Prostate gland (tissue), 2 donors: ENCODE measurements around the gene DPAGT1. TPM values are rescaled to one million over a fixed set of nuclear protein-coding genes. Genes with fewer than 3 reads are reported as not detected.
"Not testable (repeated sequence)": the region's sequence is repeated elsewhere in the genome, so short reads cannot be mapped to it uniquely, and the experiment has no call there.

ENCODE experiments used
- DNase-seq: peaks from one replicate; pipeline ENCODE4 v3.0.0-alpha.2; 2019; ENCODE audit warnings: low spot score
- H3K27ac ChIP-seq, 2 donors: fragments of 200-600 bp; sonication (generic); 2 replicates each; pipeline ENCODE4 v1.5.1; 2017 to 2019
- H3K27me3 ChIP-seq: fragments of 200-600 bp; sonication (generic); replicated peaks from 2 replicates; pipeline ENCODE4 v1.5.1; 2019; ENCODE audit not compliant: insufficient read depth
- H3K36me3 ChIP-seq, 2 donors: fragments of 200-600 bp; sonication (generic); 1 replicate in 1 of 2; 2 replicates in 1 of 2; pipeline versions ENCODE4 v1.5.1 to v1.8.1; 2017 to 2019
- H3K4me1 ChIP-seq: fragments of 200-600 bp; sonication (generic); replicated peaks from 2 replicates; pipeline ENCODE4 v1.5.1; 2019
- H3K4me3 ChIP-seq, 2 donors: fragments of 200-600 bp; sonication (generic); 2 replicates each; pipeline ENCODE4 v1.5.1; 2017 to 2019
- H3K9me3 ChIP-seq: fragments of 200-600 bp; sonication (generic); 2 replicates; pipeline ENCODE4 v1.5.1; 2017
- POLR2A ChIP-seq: fragments of 450-650 bp; IDR thresholded peaks from one replicate; pipeline ENCODE4 v1.6.1; 2016; ENCODE audit warnings: antibody characterized with exemption, mild to moderate bottlenecking
- POLR2AphosphoS5 ChIP-seq: sonication (generic); formaldehyde crosslinking; IDR thresholded peaks from one replicate; pipeline ENCODE4 v1.6.1; 2017; ENCODE audit warnings: antibody characterized with exemption
- WGBS: methylation state at CpG from one replicate; pipeline ENCODE4 v1.1.5; 2018; 5-methylcytosine and 5-hydroxymethylcytosine counted together
- intact Hi-C: fragments of 100-400 bp; cut with DNase I; formaldehyde crosslinking; loops from one replicate; pipeline ENCODE4 v1.14.2; 2022
- total RNA-seq, 2 donors: library from RNA; depleted of rRNA; stranded (reverse); fragments of >200 nt; gene quantifications; one replicate each; pipeline ENCODE4 v1.1.0, GENCODE V29; 2016
- TF ChIP-seq, protein P1 (sequence below), 4 experiments: fragments of 200-600 bp in 2 of 4; fragments of 450-650 bp in 2 of 4; sonication (generic) in 2 of 4; IDR thresholded peaks; 1 replicate in 3 of 4; 2 replicates in 1 of 4; pipeline ENCODE4 v1.5.1; 2016 to 2019; ENCODE audit warnings: antibody characterized with exemption in 4 of 4, mild to moderate bottlenecking in 2 of 4, moderate library complexity in 2 of 4

Gene DPAGT1
- total RNA-seq, 2 donors from 2014 or later, result 39.6 to 49.6 TPM

DNA sequence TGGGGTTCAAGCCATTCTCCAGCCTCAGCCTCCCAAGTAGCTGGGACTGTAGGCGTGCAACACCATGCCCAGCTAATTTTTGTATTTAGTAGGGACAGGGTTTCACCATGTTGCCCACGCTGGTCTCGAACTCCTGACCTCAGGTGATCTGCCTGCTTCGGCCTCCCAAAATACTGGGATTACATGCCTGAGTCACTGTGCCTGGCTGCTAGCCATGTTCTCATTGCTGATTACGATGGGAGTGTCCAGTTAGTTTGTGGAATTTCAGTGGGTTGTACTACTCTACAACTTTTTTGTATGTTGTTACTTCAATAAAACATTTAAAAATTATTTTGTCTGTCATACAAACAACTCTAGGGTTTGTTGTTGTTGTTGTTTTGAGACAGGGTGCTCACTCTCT lies 38.9 kb downstream of the DPAGT1 start:
- H3K9me3 ChIP-seq, result no peaks in the 10 kb centered on the region
- H3K27ac ChIP-seq, result no peak overlapping the region
- intact Hi-C loops, result no loop called here
- no peak for TF ChIP-seq POLR2AphosphoS5
- TF ChIP-seq, protein P1, sequence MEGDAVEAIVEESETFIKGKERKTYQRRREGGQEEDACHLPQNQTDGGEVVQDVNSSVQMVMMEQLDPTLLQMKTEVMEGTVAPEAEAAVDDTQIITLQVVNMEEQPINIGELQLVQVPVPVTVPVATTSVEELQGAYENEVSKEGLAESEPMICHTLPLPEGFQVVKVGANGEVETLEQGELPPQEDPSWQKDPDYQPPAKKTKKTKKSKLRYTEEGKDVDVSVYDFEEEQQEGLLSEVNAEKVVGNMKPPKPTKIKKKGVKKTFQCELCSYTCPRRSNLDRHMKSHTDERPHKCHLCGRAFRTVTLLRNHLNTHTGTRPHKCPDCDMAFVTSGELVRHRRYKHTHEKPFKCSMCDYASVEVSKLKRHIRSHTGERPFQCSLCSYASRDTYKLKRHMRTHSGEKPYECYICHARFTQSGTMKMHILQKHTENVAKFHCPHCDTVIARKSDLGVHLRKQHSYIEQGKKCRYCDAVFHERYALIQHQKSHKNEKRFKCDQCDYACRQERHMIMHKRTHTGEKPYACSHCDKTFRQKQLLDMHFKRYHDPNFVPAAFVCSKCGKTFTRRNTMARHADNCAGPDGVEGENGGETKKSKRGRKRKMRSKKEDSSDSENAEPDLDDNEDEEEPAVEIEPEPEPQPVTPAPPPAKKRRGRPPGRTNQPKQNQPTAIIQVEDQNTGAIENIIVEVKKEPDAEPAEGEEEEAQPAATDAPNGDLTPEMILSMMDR (IDR thresholded peaks at IDR 0.05), result no peak
- H3K4me1 ChIP-seq, result peaks cover 10% of the 10 kb centered on the region
- no peaks in the 10 kb centered on the region for H3K36me3 ChIP-seq
- no peaks in the 10 kb centered on the region for H3K27me3 ChIP-seq
- DNase-seq, result no peak
- H3K4me3 ChIP-seq, result no peak overlapping the region
- WGBS, result 75% methylated on average over 5 of the region's 5 CpGs

DNA sequence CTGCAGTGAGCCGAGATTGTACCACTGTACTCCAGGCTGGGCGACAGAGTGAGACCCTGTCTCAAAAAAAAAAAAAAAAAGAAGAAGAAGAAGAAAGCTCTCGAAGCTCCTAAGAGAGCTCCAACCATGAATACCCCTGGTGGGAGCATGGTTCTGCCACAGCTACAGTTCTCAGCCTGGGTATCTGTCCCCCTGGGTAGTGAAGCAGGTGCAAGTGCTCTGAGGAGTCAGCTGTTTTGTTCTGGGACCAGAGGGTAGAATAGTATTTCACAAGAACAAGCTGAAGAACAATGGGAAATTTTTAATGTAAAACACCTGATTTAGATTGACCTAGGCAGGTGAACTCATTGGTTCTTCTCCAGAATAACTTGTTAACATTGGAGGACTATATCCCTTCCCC lies 40.4 kb downstream of the DPAGT1 start:
- H3K9me3 ChIP-seq, result no peaks in the 10 kb centered on the region
- no peak overlapping the region for H3K27ac ChIP-seq
- no peak overlapping the region for H3K4me3 ChIP-seq
- intact Hi-C loops, result no loop called here
- H3K27me3 ChIP-seq, result no peaks in the 10 kb centered on the region
- peaks cover 5% of the 10 kb centered on the region for H3K4me1 ChIP-seq
- WGBS, result 95% methylated on average over 3 of the region's 3 CpGs
- no peak for TF ChIP-seq POLR2AphosphoS5
- TF ChIP-seq, protein P1 (IDR thresholded peaks at IDR 0.05), result no peak
- TF ChIP-seq POLR2A, result no peak
- H3K36me3 ChIP-seq, result no peaks in the 10 kb centered on the region
- no peak for DNase-seq

DNA sequence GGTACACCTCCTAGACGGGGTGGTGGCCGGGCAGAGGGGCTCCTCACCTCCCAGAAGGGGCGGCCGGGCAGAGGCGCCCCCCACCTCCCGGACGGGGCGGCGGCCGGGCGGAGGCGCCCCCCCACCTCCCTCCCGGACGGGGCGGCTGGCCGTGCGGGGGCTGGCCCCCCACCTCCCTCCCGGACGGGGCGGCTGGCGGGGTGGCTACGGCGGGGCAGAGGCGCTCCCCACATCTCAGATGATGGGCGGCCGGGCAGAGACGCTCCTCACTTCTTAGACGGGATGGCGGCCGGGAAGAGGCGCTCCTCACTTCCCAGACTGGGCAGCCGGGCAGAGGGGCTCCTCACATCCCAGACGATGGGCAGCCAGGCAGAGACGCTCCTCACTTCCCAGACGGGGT lies 42.5 kb downstream of the DPAGT1 start:
- DNase-seq, H3K27ac ChIP-seq, intact Hi-C loops, H3K9me3 ChIP-seq, H3K27me3 ChIP-seq, H3K4me1 ChIP-seq, H3K36me3 ChIP-seq, H3K4me3 ChIP-seq: not testable (repeated sequence)
- 91% methylated on average over 15 of the region's 35 CpGs for WGBS

DNA sequence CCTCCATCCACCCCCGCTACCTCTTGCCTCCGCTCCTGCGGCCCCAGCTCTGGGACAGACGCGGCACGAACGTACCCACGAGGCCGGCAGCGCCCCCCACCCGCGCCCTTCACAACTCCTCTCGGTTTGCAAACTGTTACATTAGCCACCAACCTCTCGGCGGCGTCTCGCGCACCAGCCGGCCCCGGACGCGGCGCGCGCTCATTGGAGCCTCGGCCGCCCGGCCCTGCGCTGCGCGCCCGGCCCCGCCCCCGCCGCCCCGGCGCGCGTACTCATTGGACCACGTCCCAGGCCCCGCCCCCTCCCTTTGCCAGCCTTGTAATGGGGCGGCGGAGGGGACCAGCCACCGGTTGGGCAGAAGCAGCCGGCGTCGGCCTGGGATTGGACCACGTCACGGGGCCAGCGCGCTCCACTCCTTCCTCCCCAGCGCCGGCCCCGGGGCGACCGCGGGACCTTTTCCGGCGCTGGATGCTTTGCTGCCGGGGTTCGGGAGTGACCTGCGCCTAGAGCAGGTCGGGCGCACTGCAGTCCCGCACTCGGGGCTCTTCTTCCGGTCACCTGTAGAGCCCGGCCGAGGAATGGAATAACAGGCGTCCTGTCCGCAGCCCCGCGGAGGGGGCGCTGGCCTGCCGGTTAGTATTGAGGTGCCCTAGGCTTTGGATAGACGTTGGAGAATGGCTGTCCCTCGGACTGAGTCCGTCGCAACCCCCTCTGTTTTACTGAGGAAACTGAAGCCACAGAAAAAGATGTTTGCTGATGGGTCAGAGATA lies 44.5 kb downstream of the DPAGT1 start, which contains the start of gene HYOU1:
Gene HYOU1, minus strand, starts transcription at position 206 of the 770 bp plus-strand sequence. CDS start 1,045 bp downstream, outside the sequence.
- H3K4me3 ChIP-seq, result peak within 1 kb of the TSS; percentile 57 to 77
- peak; percentile 97 for DNase-seq
- H3K4me1 ChIP-seq, result peaks cover 5% of the 10 kb centered on the region
- peak within 1 kb of the TSS; percentile 70 to 80 for H3K27ac ChIP-seq
- intact Hi-C loops, result no loop called here
- TF ChIP-seq POLR2AphosphoS5 (peak; percentile 82), POLR2A (peak; percentile 59)
- TF ChIP-seq, protein P1 (IDR thresholded peaks at IDR 0.05), result peak in 3 of 4 experiments; percentile 9 to 40 (median 21)
- no peaks in the 10 kb centered on the region for H3K9me3 ChIP-seq
- peaks cover 2 to 4% of the 10 kb centered on the region in 2 donors for H3K36me3 ChIP-seq
- H3K27me3 ChIP-seq, result no peaks in the 10 kb centered on the region
- WGBS, result 0% methylated on average over 52 of the region's 79 CpGs

DNA sequence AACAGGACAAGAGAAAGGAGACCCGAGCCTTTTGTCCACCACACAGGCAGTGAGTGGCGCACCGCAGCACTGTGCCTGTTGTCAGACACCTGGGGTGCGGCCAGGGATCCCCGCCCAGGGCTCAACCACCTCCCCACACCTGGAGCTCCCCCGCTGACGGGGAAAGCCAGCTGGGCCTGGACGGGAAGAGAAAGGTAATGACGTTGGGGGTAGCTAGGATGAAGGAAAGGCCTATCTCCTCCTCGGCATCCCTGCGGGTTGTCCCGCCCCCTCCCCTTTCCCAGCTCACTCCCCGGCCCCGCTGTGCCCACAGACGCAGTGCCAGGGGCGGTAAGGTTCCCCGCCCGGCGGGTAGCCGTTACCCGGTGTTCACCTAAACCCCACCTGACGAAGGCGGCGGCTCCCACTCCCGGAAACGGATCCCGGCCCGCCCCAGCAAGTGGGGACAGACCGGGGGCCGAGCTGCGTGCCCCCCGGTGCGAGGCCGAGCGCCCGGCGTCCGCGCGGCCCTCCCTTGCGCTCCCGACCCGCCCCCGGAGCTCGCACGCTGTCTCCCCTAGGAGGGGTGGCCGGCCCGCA lies 45.1 kb downstream of the DPAGT1 start:
- intact Hi-C loops, result no loop called here
- DNase-seq, result no peak

More for the DNA sequence above, 45.1 kb downstream of the DPAGT1 start:
- no peaks in the 10 kb centered on the region for H3K9me3 ChIP-seq
- peaks cover 5% of the 10 kb centered on the region for H3K4me1 ChIP-seq
- TF ChIP-seq, protein P1 (IDR thresholded peaks at IDR 0.05), result no peak
- TF ChIP-seq POLR2AphosphoS5 (no peak), POLR2A (no peak)
- WGBS, result 1% methylated on average over 46 of the region's 48 CpGs
- H3K27ac ChIP-seq, result peak overlapping the region; percentile 58 to 78
- no peaks in the 10 kb centered on the region for H3K27me3 ChIP-seq
- peak overlapping the region; percentile 57 to 77 for H3K4me3 ChIP-seq
- H3K36me3 ChIP-seq, result peaks cover 7 to 8% of the 10 kb centered on the region in 2 donors
